Liver (tissue), 9 donors: ENCODE data around the gene PSENEN. TPM values are rescaled to one million over a fixed set of nuclear protein-coding genes. Genes with fewer than 3 reads are reported as not detected.

Source experiments
- DNase-seq: peaks from one replicate; pipeline ENCODE4 v3.0.0-alpha.2; 2017; ENCODE audit warnings: low spot score
- H3K27ac ChIP-seq, 2 donors: one replicate each; pipeline ENCODE4 v1.7.0; 2013; ENCODE audit warnings: inconsistent platforms in 2 of 2, low read length in 2 of 2, control low read depth in 1 of 2, low read depth in 1 of 2, mild to moderate bottlenecking in 1 of 2
- H3K27me3 ChIP-seq, 4 donors: one replicate each; pipeline versions ENCODE4 v1.6.1 to v1.7.0; 2013; ENCODE audit warnings: low read length in 3 of 4, inconsistent platforms in 1 of 4, mild to moderate bottlenecking in 1 of 4, moderate library complexity in 1 of 4; ENCODE audit not compliant: control insufficient read depth in 4 of 4, insufficient read depth in 4 of 4
- H3K36me3 ChIP-seq, 4 donors: one replicate each; pipeline versions ENCODE4 v1.6.1 to v1.7.0; 2013; ENCODE audit warnings: low read length in 3 of 4, mild to moderate bottlenecking in 3 of 4, low read depth in 1 of 4, moderate library complexity in 1 of 4; ENCODE audit not compliant: control insufficient read depth in 4 of 4, insufficient read depth in 3 of 4
- H3K4me1 ChIP-seq, 4 donors: one replicate each; pipeline versions ENCODE4 v1.6.1 to v1.7.0; 2013; ENCODE audit warnings: low read length in 3 of 4, mild to moderate bottlenecking in 3 of 4, moderate library complexity in 1 of 4; ENCODE audit not compliant: control insufficient read depth in 4 of 4, insufficient read depth in 4 of 4
- H3K4me3 ChIP-seq, 3 donors: one replicate each; pipeline versions ENCODE4 v1.6.1 to v1.7.0; 2013; ENCODE audit warnings: low read length in 3 of 3, control low read depth in 1 of 3, low read depth in 1 of 3, mild to moderate bottlenecking in 1 of 3
- H3K9ac ChIP-seq, 2 donors: one replicate each; pipeline ENCODE4 v1.7.0; 2013; ENCODE audit warnings: low read length in 2 of 2, mild to moderate bottlenecking in 2 of 2, moderate library complexity in 2 of 2, control low read depth in 1 of 2, low read depth in 1 of 2
- H3K9me3 ChIP-seq, 4 donors: one replicate each; pipeline versions ENCODE4 v1.6.1 to v1.7.0; 2013; ENCODE audit warnings: low read length in 3 of 4; ENCODE audit not compliant: control insufficient read depth in 4 of 4
- EGR1 ChIP-seq, 2 donors: IDR thresholded peaks; 2 replicates each; pipeline ENCODE4 v1.6.1; 2016 to 2018; ENCODE audit warnings: antibody characterized with exemption in 2 of 2, low read depth in 2 of 2
- FOXA1 ChIP-seq: IDR thresholded peaks from 2 replicates; pipeline ENCODE4 v1.6.1; 2016; ENCODE audit warnings: antibody characterized with exemption
- FOXA2 ChIP-seq: IDR thresholded peaks from 2 replicates; pipeline ENCODE4 v1.6.1; 2016; ENCODE audit warnings: antibody characterized with exemption
- GABPA ChIP-seq, 2 donors: IDR thresholded peaks in 1 of 2; conservative IDR thresholded peaks in 1 of 2; 2 replicates each; pipeline ENCODE4 v1.6.1; 2016; ENCODE audit warnings: antibody characterized with exemption in 2 of 2, mild to moderate bottlenecking in 1 of 2, moderate library complexity in 1 of 2
- HNF4A ChIP-seq, 2 donors: conservative IDR thresholded peaks; 2 replicates each; pipeline ENCODE4 v1.6.1; 2016; ENCODE audit warnings: antibody characterized with exemption in 2 of 2, mild to moderate bottlenecking in 2 of 2
- HNF4G ChIP-seq: IDR thresholded peaks from 2 replicates; pipeline ENCODE4 v1.6.1; 2016; ENCODE audit warnings: antibody characterized with exemption
- JUND ChIP-seq, 2 donors: IDR thresholded peaks; 2 replicates each; pipeline ENCODE4 v1.6.1; 2016; ENCODE audit warnings: antibody characterized with exemption in 2 of 2
- NR2F2 ChIP-seq: IDR thresholded peaks from 2 replicates; pipeline ENCODE4 v1.6.1; 2016; ENCODE audit warnings: antibody characterized with exemption
- RAD21 ChIP-seq, 2 donors: IDR thresholded peaks; 2 replicates each; pipeline ENCODE4 v1.6.1; 2016; ENCODE audit warnings: antibody characterized with exemption in 2 of 2, mild to moderate bottlenecking in 2 of 2
- RXRA ChIP-seq, 2 donors: IDR thresholded peaks; 2 replicates each; pipeline ENCODE4 v1.6.1; 2017 to 2018; ENCODE audit warnings: antibody characterized with exemption in 2 of 2, mild to moderate bottlenecking in 1 of 2
- TAF1 ChIP-seq: conservative IDR thresholded peaks from 2 replicates; pipeline ENCODE4 v1.6.1; 2016; ENCODE audit warnings: antibody characterized with exemption, mild to moderate bottlenecking
- YY1 ChIP-seq: IDR thresholded peaks from 2 replicates; pipeline ENCODE4 v1.6.1; 2016; ENCODE audit warnings: antibody characterized with exemption, mild to moderate bottlenecking
- WGBS: extraction: QIAGEN DNeasy Blood & Tissue Kit; methylation state at CpG from one replicate; pipeline ENCODE4 v1.1.7; 2013; 5-methylcytosine and 5-hydroxymethylcytosine counted together
- polyA plus RNA-seq, 2 donors: library from polyadenylated mRNA; stranded (reverse) in 1 of 2; unstranded in 1 of 2; fragments of 200-250 nt in 1 of 2; fragments of >200 nt in 1 of 2; fragmentation: Nextera tagmentation in 1 of 2; extraction: Ambion mirVana in 1 of 2; gene quantifications; one replicate each; pipeline versions ENCODE4 v1.2.1 to v1.2.3, GENCODE V29; 2013 to 2015
- total RNA-seq, 2 donors: library from RNA; depleted of rRNA; stranded (reverse); fragments of >200 nt; gene quantifications; one replicate each; pipeline ENCODE4 v1.2.3, GENCODE V29; 2014
- TF ChIP-seq, protein P1 (sequence below): IDR thresholded peaks from 2 replicates; pipeline ENCODE4 v1.6.1; 2016; ENCODE audit warnings: antibody characterized with exemption, mild to moderate bottlenecking
- TF ChIP-seq, protein P2 (sequence below): IDR thresholded peaks from 2 replicates; pipeline ENCODE4 v1.6.1; 2016; ENCODE audit warnings: antibody characterized with exemption
- TF ChIP-seq, protein P3 (sequence below): fragments of 150-350 bp; IDR thresholded peaks from 2 replicates; pipeline ENCODE4 v1.5.1; 2017; ENCODE audit warnings: improper control_type of control experiment, low read depth, low read length; ENCODE audit not compliant: missing input control
- TF ChIP-seq, protein P4 (sequence below): IDR thresholded peaks from 2 replicates; pipeline ENCODE4 v1.6.1; 2016; ENCODE audit warnings: antibody characterized with exemption
- TF ChIP-seq, protein P5 (sequence below): IDR thresholded peaks from 2 replicates; pipeline ENCODE4 v1.6.1; 2016; ENCODE audit warnings: antibody characterized with exemption
- donor health status: healthy.
- donor health status: healthy.
- donor health status: healthy.
- donor health status: healthy.
- donor health status: healthy.

Gene PSENEN
- total and polyA plus RNA-seq, 4 donors: 7.4 to 58.1 (median 20.7) TPM

DNA sequence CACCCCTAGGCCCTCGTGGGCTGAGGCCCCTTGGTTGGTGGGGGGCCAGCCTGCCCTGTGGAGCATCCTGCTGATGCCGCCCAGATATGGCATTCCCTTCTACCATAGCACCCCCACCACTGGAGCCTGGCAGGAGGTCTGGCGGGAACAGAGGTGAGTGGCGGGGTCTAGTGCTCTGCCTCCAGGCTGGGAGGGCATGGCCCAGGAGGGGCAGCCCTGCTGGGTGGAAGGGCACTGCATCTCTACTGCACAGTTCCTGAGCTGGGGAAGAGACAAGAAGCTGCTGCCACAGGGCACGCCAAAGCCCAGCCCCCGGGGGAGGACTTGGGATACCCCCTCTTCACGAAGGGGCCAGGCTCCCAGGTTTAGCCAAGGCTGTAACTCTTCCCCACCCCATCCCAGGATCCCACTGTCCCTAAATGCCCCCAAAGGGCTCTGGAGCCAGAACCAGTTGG, 30.1 kb upstream of the PSENEN start:
- no peaks in the 10 kb centered on the region for H3K9me3 ChIP-seq
- DNase-seq: no peak
- no peaks in the 10 kb centered on the region for H3K27me3 ChIP-seq
- TF ChIP-seq FOXA1 (no peak), TAF1 (no peak), YY1 (no peak), JUND (IDR thresholded peaks at IDR 0.05) (no peak), RXRA (IDR thresholded peaks at IDR 0.05) (no peak), HNF4A (conservative IDR thresholded peaks at IDR 0.05) (no peak)
- TF ChIP-seq, protein P1, sequence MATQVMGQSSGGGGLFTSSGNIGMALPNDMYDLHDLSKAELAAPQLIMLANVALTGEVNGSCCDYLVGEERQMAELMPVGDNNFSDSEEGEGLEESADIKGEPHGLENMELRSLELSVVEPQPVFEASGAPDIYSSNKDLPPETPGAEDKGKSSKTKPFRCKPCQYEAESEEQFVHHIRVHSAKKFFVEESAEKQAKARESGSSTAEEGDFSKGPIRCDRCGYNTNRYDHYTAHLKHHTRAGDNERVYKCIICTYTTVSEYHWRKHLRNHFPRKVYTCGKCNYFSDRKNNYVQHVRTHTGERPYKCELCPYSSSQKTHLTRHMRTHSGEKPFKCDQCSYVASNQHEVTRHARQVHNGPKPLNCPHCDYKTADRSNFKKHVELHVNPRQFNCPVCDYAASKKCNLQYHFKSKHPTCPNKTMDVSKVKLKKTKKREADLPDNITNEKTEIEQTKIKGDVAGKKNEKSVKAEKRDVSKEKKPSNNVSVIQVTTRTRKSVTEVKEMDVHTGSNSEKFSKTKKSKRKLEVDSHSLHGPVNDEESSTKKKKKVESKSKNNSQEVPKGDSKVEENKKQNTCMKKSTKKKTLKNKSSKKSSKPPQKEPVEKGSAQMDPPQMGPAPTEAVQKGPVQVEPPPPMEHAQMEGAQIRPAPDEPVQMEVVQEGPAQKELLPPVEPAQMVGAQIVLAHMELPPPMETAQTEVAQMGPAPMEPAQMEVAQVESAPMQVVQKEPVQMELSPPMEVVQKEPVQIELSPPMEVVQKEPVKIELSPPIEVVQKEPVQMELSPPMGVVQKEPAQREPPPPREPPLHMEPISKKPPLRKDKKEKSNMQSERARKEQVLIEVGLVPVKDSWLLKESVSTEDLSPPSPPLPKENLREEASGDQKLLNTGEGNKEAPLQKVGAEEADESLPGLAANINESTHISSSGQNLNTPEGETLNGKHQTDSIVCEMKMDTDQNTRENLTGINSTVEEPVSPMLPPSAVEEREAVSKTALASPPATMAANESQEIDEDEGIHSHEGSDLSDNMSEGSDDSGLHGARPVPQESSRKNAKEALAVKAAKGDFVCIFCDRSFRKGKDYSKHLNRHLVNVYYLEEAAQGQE: no peak
- no peak overlapping the region for H3K4me3 ChIP-seq
- no peak overlapping the region for H3K27ac ChIP-seq
- 92% methylated on average over 7 of the region's 7 CpGs for WGBS
- H3K9ac ChIP-seq: no peak overlapping the region
- peaks cover 12 to 34% (median 24%) of the 10 kb centered on the region in 4 donors for H3K4me1 ChIP-seq
- H3K36me3 ChIP-seq: peaks cover 0 to 4% (median 3%) of the 10 kb centered on the region in 4 donors

DNA sequence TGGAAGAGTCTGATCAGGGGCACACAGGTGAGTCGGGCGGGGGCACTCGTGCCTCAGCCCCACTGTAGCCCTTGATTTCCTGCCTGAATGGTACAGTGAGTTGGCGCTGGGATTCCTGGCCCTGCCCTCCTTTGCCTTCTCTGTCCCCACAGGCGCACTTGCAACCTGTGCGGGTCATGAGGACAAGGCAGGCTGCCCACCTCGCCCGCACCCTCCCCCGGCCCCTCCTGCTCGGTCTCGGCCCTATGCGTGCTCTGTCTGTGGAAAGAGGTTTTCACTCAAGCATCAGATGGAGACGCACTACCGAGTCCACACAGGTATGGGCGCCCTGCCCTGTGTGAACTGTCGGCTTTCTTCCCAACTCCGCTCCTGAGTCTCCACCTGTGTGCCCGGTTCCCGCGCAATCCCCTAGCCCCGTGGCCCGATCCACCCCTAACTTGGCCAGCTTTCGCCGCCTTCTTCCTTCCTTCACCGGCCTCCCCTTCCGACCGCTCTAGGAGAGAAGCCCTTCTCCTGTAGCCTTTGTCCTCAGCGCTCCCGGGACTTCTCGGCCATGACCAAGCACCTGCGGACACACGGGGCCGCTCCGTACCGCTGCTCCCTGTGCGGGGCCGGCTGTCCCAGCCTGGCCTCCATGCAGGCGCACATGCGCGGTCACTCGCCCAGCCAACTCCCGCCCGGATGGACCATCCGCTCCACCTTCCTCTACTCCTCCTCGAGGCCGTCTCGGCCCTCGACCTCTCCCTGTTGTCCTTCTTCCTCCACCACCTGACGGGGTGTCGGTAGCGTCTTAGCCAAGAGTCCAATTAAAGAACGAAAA, 29.3 kb upstream of the PSENEN start:
- TF ChIP-seq NR2F2 (no peak), YY1 (peak; percentile 68), FOXA2 (no peak)
- TF ChIP-seq, protein P2, sequence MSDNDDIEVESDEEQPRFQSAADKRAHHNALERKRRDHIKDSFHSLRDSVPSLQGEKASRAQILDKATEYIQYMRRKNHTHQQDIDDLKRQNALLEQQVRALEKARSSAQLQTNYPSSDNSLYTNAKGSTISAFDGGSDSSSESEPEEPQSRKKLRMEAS: no peak
- Histone ChIP-seq H3K27me3 (no peaks in the 10 kb centered on the region), H3K9me3 (no peaks in the 10 kb centered on the region), H3K27ac (peak overlapping the region; percentile 75 to 86), H3K9ac (peak overlapping the region in 1 of 2 donors; percentile 84), H3K36me3 (peaks cover 0 to 5% (median 4%) of the 10 kb centered on the region in 4 donors), H3K4me1 (peaks cover 12 to 34% (median 25%) of the 10 kb centered on the region in 4 donors), H3K4me3 (peak overlapping the region; percentile 65 to 91 (median 90))
- no peak for DNase-seq
- 5% methylated on average over 52 of the region's 52 CpGs for WGBS

DNA sequence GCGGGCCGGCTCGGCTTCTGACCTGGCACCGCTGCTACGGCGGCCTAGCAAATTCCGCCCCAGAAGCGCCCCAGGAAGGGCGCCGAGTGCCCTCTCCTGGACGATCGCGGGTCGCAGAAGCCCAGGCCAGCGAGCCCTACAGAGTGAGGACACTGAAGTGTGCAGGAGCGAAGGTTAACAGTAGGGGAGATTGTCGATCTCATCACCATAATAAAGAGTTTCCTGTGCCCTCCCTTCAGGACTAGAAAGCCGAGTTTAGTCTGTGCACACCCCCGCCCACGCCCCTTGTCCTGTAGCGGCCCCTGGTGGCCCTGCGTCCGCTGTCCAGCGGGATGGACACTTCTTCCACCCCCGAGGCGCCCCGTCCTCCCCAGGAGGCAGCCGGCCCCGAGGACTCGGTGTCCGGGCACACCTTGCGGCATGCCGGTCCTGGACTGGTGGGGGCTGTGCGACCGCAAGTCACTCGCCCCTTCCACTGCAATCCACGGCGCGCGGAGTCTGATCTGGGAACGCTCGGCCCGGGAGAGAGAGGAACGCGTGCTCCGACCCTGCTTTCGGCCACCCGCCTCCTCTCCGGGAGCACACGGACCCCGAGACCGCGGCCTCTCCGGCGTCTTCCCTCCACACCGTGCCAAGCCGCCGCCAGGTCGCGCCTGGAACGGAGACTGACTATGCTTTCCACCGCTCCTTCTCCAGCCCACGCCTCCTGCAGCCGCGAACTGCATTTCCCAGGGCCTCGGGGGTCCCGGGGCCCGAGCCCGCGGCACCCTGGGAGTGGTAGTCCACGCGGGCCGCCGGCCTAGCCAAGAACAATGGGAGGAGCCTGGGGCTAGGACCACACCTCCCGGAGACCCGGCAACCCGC, 28.4 kb upstream of the PSENEN start:
- peak; percentile 87 for DNase-seq
- H3K36me3 ChIP-seq: peaks cover 4 to 11% (median 9%) of the 10 kb centered on the region in 4 donors
- no peaks in the 10 kb centered on the region for H3K27me3 ChIP-seq
- H3K27ac ChIP-seq: peak overlapping the region; percentile 75 to 86
- WGBS: under 1% methylated on average over 77 of the region's 77 CpGs
- peaks cover 12 to 34% (median 25%) of the 10 kb centered on the region in 4 donors for H3K4me1 ChIP-seq
- peak overlapping the region; percentile 69 to 91 (median 90) for H3K4me3 ChIP-seq
- peak overlapping the region in 1 of 2 donors; percentile 84 for H3K9ac ChIP-seq
- H3K9me3 ChIP-seq: no peaks in the 10 kb centered on the region
- TF ChIP-seq NR2F2 (peak; percentile 12), EGR1 (IDR thresholded peaks at IDR 0.05; ENCODE audit: low read depth in 2 of 2) (peak; percentile 89 to 92), HNF4G (no peak), JUND (IDR thresholded peaks at IDR 0.05) (no peak), RXRA (IDR thresholded peaks at IDR 0.05) (peak in 1 of 2 donors; percentile 19), RAD21 (IDR thresholded peaks at IDR 0.05) (peak; percentile 80 to 83), TAF1 (peak; percentile 6), GABPA (IDR thresholded peaks at IDR 0.05 in 1 of 2, conservative IDR thresholded peaks at IDR 0.05 in 1 of 2) (no peak), FOXA2 (no peak)
- TF ChIP-seq, protein P3, sequence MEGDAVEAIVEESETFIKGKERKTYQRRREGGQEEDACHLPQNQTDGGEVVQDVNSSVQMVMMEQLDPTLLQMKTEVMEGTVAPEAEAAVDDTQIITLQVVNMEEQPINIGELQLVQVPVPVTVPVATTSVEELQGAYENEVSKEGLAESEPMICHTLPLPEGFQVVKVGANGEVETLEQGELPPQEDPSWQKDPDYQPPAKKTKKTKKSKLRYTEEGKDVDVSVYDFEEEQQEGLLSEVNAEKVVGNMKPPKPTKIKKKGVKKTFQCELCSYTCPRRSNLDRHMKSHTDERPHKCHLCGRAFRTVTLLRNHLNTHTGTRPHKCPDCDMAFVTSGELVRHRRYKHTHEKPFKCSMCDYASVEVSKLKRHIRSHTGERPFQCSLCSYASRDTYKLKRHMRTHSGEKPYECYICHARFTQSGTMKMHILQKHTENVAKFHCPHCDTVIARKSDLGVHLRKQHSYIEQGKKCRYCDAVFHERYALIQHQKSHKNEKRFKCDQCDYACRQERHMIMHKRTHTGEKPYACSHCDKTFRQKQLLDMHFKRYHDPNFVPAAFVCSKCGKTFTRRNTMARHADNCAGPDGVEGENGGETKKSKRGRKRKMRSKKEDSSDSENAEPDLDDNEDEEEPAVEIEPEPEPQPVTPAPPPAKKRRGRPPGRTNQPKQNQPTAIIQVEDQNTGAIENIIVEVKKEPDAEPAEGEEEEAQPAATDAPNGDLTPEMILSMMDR: peak; percentile 79
- TF ChIP-seq, protein P4, sequence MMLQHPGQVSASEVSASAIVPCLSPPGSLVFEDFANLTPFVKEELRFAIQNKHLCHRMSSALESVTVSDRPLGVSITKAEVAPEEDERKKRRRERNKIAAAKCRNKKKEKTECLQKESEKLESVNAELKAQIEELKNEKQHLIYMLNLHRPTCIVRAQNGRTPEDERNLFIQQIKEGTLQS: no peak
- TF ChIP-seq, protein P5, sequence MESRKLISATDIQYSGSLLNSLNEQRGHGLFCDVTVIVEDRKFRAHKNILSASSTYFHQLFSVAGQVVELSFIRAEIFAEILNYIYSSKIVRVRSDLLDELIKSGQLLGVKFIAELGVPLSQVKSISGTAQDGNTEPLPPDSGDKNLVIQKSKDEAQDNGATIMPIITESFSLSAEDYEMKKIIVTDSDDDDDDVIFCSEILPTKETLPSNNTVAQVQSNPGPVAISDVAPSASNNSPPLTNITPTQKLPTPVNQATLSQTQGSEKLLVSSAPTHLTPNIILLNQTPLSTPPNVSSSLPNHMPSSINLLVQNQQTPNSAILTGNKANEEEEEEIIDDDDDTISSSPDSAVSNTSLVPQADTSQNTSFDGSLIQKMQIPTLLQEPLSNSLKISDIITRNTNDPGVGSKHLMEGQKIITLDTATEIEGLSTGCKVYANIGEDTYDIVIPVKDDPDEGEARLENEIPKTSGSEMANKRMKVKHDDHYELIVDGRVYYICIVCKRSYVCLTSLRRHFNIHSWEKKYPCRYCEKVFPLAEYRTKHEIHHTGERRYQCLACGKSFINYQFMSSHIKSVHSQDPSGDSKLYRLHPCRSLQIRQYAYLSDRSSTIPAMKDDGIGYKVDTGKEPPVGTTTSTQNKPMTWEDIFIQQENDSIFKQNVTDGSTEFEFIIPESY: no peak
